ENCODE results near the gene PIN1.
"Not testable (repeated sequence)": the region's sequence is repeated elsewhere in the genome, so short reads cannot be mapped to it uniquely, and the experiment has no call there.

Gene PIN1

DNA sequence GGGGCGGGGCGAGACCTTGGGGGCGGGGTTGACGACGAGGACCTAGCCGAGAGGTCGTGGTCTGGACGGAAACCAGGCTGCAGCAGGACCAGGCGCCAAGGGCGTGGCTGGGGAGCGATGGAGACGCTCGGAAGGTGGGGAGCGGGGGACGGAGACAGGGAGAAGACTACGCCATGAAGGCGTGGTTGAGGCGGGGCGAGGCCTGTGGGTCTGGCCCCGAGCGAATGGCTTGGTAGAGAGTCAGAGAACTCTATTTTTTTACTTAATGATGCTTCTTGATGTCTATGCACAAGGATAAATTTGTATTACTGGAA lies 15.6 kb upstream of the PIN1 start:
- Histone ChIP-seq H3K27me3 (replicated peaks; ENCODE audit: control insufficient read depth, insufficient read depth, low read length) (no peaks in the 10 kb centered on the region), H3K36me3 (ENCODE audit: control insufficient read depth, insufficient read depth, low read length, severe bottlenecking) (no peaks in the 10 kb centered on the region), H3K9me3 (ENCODE audit: control insufficient read depth, low read length) (no peaks in the 10 kb centered on the region), H3K4me3 (ENCODE audit: low read length) (peak overlapping the region; percentile 67), H3K9ac (ENCODE audit: low read length) (no peak overlapping the region), H3K4me1 (ENCODE audit: control insufficient read depth, insufficient read depth, low read length) (peaks cover 17% of the 10 kb centered on the region)
- no peak for DNase-seq (ENCODE audit: low read depth)

DNA sequence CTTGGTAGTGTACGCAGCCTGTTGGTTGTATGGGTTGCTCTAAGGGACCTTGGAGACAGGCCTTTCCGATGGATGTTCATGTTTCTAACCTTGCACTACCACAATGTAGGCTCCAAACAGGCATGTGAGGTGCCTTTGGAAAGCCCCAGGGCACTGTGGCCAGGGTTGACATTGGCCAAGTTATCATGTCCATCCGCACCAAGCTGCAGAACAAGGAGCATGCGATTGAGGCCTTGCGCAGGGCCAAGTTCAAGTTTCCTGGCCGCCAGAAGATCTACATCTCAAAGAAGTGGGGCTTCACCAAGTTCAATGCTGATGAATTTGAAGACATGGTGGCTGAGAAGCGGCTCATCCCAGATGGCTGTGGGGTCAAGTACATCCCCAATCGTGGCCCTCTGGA lies 15.1 kb upstream of the PIN1 start:
- H3K9ac ChIP-seq (ENCODE audit: low read length); DNase-seq (ENCODE audit: low read depth); H3K36me3 ChIP-seq (ENCODE audit: control insufficient read depth, insufficient read depth, low read length, severe bottlenecking); H3K9me3 ChIP-seq (ENCODE audit: control insufficient read depth, low read length); H3K27me3 ChIP-seq (replicated peaks; ENCODE audit: control insufficient read depth, insufficient read depth, low read length): not testable (repeated sequence)
- peak overlapping the region; percentile 67 for H3K4me3 ChIP-seq (ENCODE audit: low read length)
- H3K4me1 ChIP-seq (ENCODE audit: control insufficient read depth, insufficient read depth, low read length): peaks cover 17% of the 10 kb centered on the region

DNA sequence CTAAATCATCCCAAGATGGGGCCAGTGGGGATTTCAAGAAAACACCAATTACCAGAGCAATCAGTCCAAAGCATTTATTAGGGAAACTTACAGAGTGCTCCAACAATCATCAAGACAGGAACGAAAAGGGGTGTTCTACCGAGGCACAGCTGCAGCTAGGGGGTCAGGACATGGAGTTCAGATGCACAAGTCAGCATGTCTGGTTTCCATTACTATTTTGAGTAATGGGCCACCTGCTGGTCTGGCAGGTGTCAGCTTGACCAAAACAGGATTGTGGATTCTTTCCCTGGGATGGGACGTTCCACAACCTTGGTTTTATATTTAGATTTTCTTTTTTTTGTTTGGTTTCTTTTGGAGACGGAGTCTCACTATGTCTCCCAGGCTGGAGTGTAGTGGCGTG lies 11.3 kb upstream of the PIN1 start:
- Histone ChIP-seq H3K9ac (ENCODE audit: low read length) (no peak overlapping the region), H3K9me3 (ENCODE audit: control insufficient read depth, low read length) (no peaks in the 10 kb centered on the region), H3K4me1 (ENCODE audit: control insufficient read depth, insufficient read depth, low read length) (peaks cover 16% of the 10 kb centered on the region), H3K36me3 (ENCODE audit: control insufficient read depth, insufficient read depth, low read length, severe bottlenecking) (no peaks in the 10 kb centered on the region), H3K27me3 (replicated peaks; ENCODE audit: control insufficient read depth, insufficient read depth, low read length) (no peaks in the 10 kb centered on the region), H3K4me3 (ENCODE audit: low read length) (no peak overlapping the region)
- no peak for DNase-seq (ENCODE audit: low read depth)

DNA sequence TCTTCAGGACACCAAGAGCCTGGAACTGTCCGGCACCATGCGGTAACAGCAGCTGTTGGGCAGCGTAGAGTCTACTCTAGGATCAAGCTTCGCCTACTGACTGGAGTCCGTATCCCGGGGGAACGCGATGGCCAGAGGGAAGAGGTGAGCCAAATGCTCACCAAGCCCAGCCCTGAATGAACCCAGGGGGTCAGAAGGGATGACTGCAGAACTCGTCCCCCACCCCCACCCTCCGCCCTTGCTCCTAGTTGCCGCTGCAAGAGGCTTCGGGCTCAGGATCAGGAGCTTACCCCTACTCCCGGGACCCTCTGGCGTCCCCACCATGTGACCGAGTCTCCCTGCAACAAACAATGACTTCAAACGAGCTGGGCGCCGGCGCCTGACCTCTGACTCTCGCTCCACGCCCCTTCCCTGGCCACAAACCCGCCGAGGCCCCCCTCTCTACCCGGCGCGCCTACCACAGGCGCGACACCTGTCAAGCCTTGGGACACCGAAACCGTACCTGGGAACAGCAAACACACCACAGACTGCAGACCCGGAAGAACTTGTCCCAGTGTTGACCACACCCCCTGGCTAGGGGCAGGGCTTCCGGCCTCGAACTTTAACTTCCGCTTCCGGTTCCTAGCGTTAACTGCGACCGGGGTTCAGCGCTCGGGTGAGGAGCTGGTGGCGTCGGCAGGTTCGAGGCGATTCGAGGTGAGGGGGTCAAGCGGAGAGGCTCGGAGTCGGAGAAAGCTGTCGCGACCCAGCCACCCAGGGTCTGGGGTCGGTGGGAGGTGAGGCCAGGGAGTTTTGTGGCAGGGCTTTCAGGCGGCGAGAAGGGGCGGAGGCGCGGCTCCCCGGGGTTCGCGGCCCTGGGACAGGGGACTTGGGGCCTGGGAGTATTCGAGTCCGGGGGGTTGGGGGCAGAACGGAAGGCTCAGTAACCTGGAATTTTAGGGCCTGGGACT lies 7.6 kb upstream of the PIN1 start, which contains the start of gene UBL5:
TSS of gene UBL5 (plus strand) at position 630 of the 950 bp plus-strand sequence. CDS start 420 bp downstream, outside the sequence.
- peak within 1 kb of the TSS; percentile 98 for H3K9ac ChIP-seq (ENCODE audit: low read length)
- H3K36me3 ChIP-seq (ENCODE audit: control insufficient read depth, insufficient read depth, low read length, severe bottlenecking): peaks cover 9% of the 10 kb centered on the region
- no peaks in the 10 kb centered on the region for H3K9me3 ChIP-seq (ENCODE audit: control insufficient read depth, low read length)
- H3K4me1 ChIP-seq (ENCODE audit: control insufficient read depth, insufficient read depth, low read length): peaks cover 15% of the 10 kb centered on the region
- peak; percentile 96 for DNase-seq (ENCODE audit: low read depth)
- H3K27me3 ChIP-seq (replicated peaks; ENCODE audit: control insufficient read depth, insufficient read depth, low read length): no peaks in the 10 kb centered on the region
- H3K4me3 ChIP-seq (ENCODE audit: low read length): peak within 1 kb of the TSS; percentile 99

- H3K4me1 ChIP-seq (ENCODE audit: control insufficient read depth, insufficient read depth, low read length): peaks cover 15% of the 10 kb centered on the region
- no peaks in the 10 kb centered on the region for H3K9me3 ChIP-seq (ENCODE audit: control insufficient read depth, low read length)
- H3K27me3 ChIP-seq (replicated peaks; ENCODE audit: control insufficient read depth, insufficient read depth, low read length): no peaks in the 10 kb centered on the region
- H3K4me3 ChIP-seq (ENCODE audit: low read length): peak overlapping the region; percentile 99
- peak overlapping the region; percentile 98 for H3K9ac ChIP-seq (ENCODE audit: low read length)
- peaks cover 9% of the 10 kb centered on the region for H3K36me3 ChIP-seq (ENCODE audit: control insufficient read depth, insufficient read depth, low read length, severe bottlenecking)
- no peak for DNase-seq (ENCODE audit: low read depth)
Observed at GRCh38 chr19:9828551-9829063, 6.5 kb upstream of the PIN1 start.

GRCh38 chr19:9834307-9834725 lies 802 bp upstream of the PIN1 start:
- Histone ChIP-seq H3K36me3 (ENCODE audit: control insufficient read depth, insufficient read depth, low read length, severe bottlenecking) (peaks cover 18% of the 10 kb centered on the region), H3K9me3 (ENCODE audit: control insufficient read depth, low read length) (no peaks in the 10 kb centered on the region)

DNA sequence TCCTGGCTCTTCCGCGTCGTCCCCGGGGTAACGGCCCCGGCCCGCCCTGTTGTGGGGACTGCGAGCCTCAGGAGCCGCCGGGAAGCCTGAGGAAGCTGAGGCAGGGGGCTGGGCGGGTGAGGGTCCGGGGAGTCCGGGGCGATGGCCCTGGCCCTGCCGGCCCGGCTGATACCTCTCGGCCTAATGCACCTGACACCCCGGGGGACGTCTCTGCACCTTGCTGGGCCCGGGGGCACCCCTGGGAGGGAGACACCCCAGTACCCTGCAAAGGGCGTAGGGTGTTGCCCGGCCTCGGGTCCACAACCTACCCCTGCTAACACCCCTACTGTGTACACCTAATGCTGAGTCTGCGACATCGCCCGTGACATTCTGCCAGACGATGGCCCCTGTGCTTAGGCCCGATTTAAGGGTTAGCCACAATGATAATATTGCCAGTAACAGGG lies 410 bp downstream of the PIN1 start:
- Histone ChIP-seq H3K9me3 (ENCODE audit: control insufficient read depth, low read length) (no peaks in the 10 kb centered on the region), H3K27me3 (replicated peaks; ENCODE audit: control insufficient read depth, insufficient read depth, low read length) (no peaks in the 10 kb centered on the region), H3K4me1 (ENCODE audit: control insufficient read depth, insufficient read depth, low read length) (peaks cover 14% of the 10 kb centered on the region), H3K36me3 (ENCODE audit: control insufficient read depth, insufficient read depth, low read length, severe bottlenecking) (peaks cover 21% of the 10 kb centered on the region), H3K9ac (ENCODE audit: low read length) (peak overlapping the region; percentile 90), H3K4me3 (ENCODE audit: low read length) (peak overlapping the region; percentile 95)
- DNase-seq (ENCODE audit: low read depth): no peak

More at GRCh38 chr19:9834307-9834725, 802 bp upstream of the PIN1 start:
- Histone ChIP-seq H3K27me3 (replicated peaks; ENCODE audit: control insufficient read depth, insufficient read depth, low read length) (no peaks in the 10 kb centered on the region), H3K4me3 (ENCODE audit: low read length) (peak overlapping the region; percentile 95), H3K4me1 (ENCODE audit: control insufficient read depth, insufficient read depth, low read length) (peaks cover 12% of the 10 kb centered on the region), H3K9ac (ENCODE audit: low read length) (no peak overlapping the region)
- DNase-seq (ENCODE audit: low read depth): no peak

DNA sequence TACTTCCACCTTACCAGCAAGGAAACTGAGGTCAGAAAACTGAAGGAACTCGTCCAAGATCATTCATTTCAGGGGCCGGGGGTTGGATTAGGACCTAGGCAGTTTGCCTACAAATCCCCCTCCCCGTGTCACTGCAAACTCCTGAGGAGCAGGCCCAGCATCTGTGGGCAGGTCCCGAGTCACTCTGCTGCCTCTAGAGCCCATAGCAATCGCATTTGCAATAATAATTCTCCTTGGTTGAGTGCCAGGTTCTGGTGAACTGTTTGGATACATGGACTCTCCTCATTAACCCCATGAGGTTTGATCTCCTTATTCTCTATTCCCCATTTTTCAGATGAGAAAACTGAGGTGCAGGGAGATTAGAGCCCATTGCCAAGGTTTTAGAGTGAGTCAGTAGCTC lies 903 bp downstream of the PIN1 start:
- peak; percentile 69 for DNase-seq (ENCODE audit: low read depth)
- peaks cover 14% of the 10 kb centered on the region for H3K4me1 ChIP-seq (ENCODE audit: control insufficient read depth, insufficient read depth, low read length)
- H3K9ac ChIP-seq (ENCODE audit: low read length): peak overlapping the region; percentile 90
- peak overlapping the region; percentile 95 for H3K4me3 ChIP-seq (ENCODE audit: low read length)
- no peaks in the 10 kb centered on the region for H3K27me3 ChIP-seq (replicated peaks; ENCODE audit: control insufficient read depth, insufficient read depth, low read length)
- H3K36me3 ChIP-seq (ENCODE audit: control insufficient read depth, insufficient read depth, low read length, severe bottlenecking): peaks cover 26% of the 10 kb centered on the region
- H3K9me3 ChIP-seq (ENCODE audit: control insufficient read depth, low read length): no peaks in the 10 kb centered on the region

DNA sequence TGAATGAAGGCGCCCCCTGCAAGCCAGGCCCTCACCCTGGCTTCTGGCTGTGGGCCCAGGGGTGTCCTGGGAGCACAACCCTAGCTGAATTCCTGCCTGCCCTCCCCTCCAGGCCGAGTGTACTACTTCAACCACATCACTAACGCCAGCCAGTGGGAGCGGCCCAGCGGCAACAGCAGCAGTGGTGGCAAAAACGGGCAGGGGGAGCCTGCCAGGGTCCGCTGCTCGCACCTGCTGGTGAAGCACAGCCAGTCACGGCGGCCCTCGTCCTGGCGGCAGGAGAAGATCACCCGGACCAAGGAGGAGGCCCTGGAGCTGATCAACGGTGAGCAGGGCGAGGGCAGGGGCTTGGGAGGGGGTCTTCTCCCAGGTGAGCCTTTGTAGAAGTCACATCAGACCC lies 3.2 kb downstream of the PIN1 start:
- Histone ChIP-seq H3K9me3 (ENCODE audit: control insufficient read depth, low read length) (no peaks in the 10 kb centered on the region), H3K27me3 (replicated peaks; ENCODE audit: control insufficient read depth, insufficient read depth, low read length) (no peaks in the 10 kb centered on the region), H3K9ac (ENCODE audit: low read length) (no peak overlapping the region), H3K4me1 (ENCODE audit: control insufficient read depth, insufficient read depth, low read length) (peaks cover 18% of the 10 kb centered on the region), H3K4me3 (ENCODE audit: low read length) (no peak overlapping the region), H3K36me3 (ENCODE audit: control insufficient read depth, insufficient read depth, low read length, severe bottlenecking) (peaks cover 38% of the 10 kb centered on the region)
- DNase-seq (ENCODE audit: low read depth): no peak

DNA sequence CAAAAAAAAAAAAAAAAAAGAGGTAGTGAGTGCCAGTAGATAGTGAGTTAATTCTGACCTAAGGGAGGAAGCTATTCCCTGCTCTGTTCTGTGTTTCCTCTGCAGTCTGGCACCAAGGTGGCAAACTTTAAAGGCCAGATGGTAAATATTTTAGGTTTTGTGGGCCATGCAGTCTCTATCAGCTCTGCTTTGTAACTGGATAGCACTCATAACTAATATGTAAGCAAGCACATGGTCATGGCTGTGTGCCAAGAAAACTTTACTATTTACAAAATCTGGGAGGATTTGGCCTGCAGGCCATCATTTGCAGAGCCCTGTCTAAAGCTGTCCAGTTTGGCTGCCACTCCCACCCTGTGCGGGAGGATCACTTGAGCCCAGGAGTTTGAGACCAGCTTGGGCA lies 4.3 kb downstream of the PIN1 start:
- peaks cover 46% of the 10 kb centered on the region for H3K36me3 ChIP-seq (ENCODE audit: control insufficient read depth, insufficient read depth, low read length, severe bottlenecking)
- peak; percentile 60 for DNase-seq (ENCODE audit: low read depth)

GRCh38 chr19:9842834-9843625 lies 7.9 kb downstream of the PIN1 start:
- Histone ChIP-seq H3K4me3 (ENCODE audit: low read length) (no peak overlapping the region), H3K4me1 (ENCODE audit: control insufficient read depth, insufficient read depth, low read length) (peaks cover 21% of the 10 kb centered on the region), H3K36me3 (ENCODE audit: control insufficient read depth, insufficient read depth, low read length, severe bottlenecking) (peaks cover 50% of the 10 kb centered on the region), H3K9me3 (ENCODE audit: control insufficient read depth, low read length) (no peaks in the 10 kb centered on the region), H3K27me3 (replicated peaks; ENCODE audit: control insufficient read depth, insufficient read depth, low read length) (no peaks in the 10 kb centered on the region), H3K9ac (ENCODE audit: low read length) (no peak overlapping the region)
- no peak for DNase-seq (ENCODE audit: low read depth)

More for the DNA sequence above, 4.3 kb downstream of the PIN1 start:
- Histone ChIP-seq H3K4me3 (ENCODE audit: low read length) (no peak overlapping the region), H3K9me3 (ENCODE audit: control insufficient read depth, low read length) (no peaks in the 10 kb centered on the region), H3K9ac (ENCODE audit: low read length) (peak overlapping the region; percentile 42), H3K4me1 (ENCODE audit: control insufficient read depth, insufficient read depth, low read length) (peaks cover 18% of the 10 kb centered on the region), H3K27me3 (replicated peaks; ENCODE audit: control insufficient read depth, insufficient read depth, low read length) (no peaks in the 10 kb centered on the region)

Measured in adipocyte (in vitro differentiated cells).